Measurements from ENCODE around the gene LY86.
A peak's percentile ranks its signal among the peaks of the same experiment; 100 is the strongest.

LY86 gene

GRCh38 chr6:6624269-6624990, 35.9 kb downstream of the LY86 start:
- no peak for DNase-seq

- DNase-seq = no peak
Measured at GRCh38 chr6:6626187-6626586, 37.7 kb downstream of the LY86 start.

- peak; percentile 8 for DNase-seq
Measured at GRCh38 chr6:6629402-6629801, 40.9 kb downstream of the LY86 start.

GRCh38 chr6:6631053-6631452, 42.5 kb downstream of the LY86 start:
- no peak for DNase-seq

- peak; percentile 34 for DNase-seq
Measured at GRCh38 chr6:6631534-6632276, 43.2 kb downstream of the LY86 start.

GRCh38 chr6:6633898-6634734, 45.6 kb downstream of the LY86 start:
- DNase-seq = no peak

- no peak for DNase-seq
Measured at GRCh38 chr6:6634735-6635075, 46.2 kb downstream of the LY86 start.

- DNase-seq = no peak
Measured at GRCh38 chr6:6635291-6635690, 46.8 kb downstream of the LY86 start.

- DNase-seq = no peak
Measured at GRCh38 chr6:6635869-6636268, 47.3 kb downstream of the LY86 start.

- DNase-seq = no peak
Measured at GRCh38 chr6:6639572-6639971, 51.1 kb downstream of the LY86 start.

- DNase-seq = no peak
Measured at GRCh38 chr6:6640926-6641325, 52.4 kb downstream of the LY86 start.

GRCh38 chr6:6643398-6643797, 54.9 kb downstream of the LY86 start:
- DNase-seq = no peak

- DNase-seq = no peak
Measured at GRCh38 chr6:6645261-6645917, 56.9 kb downstream of the LY86 start.

GRCh38 chr6:6646384-6646783, 57.9 kb downstream of the LY86 start:
- no peak for DNase-seq

- DNase-seq = no peak
Measured at GRCh38 chr6:6646859-6647258, 58.3 kb downstream of the LY86 start.

GRCh38 chr6:6648692-6649343, 60.3 kb downstream of the LY86 start:
- DNase-seq = no peak

GRCh38 chr6:6649824-6650349, 61.4 kb downstream of the LY86 start:
- no peak for DNase-seq

- DNase-seq = no peak
Measured at GRCh38 chr6:6650839-6651238, 62.3 kb downstream of the LY86 start.

- no peak for DNase-seq
Measured at GRCh38 chr6:6651335-6651734, 62.8 kb downstream of the LY86 start.

- DNase-seq = no peak
Measured at GRCh38 chr6:6652932-6653331, 64.4 kb downstream of the LY86 start.

GRCh38 chr6:6654599-6655575, 66.4 kb downstream of the LY86 start:
- no peak for DNase-seq

Measured in EL (cell line).